ENCODE data around the gene LRRC46.

DNA sequence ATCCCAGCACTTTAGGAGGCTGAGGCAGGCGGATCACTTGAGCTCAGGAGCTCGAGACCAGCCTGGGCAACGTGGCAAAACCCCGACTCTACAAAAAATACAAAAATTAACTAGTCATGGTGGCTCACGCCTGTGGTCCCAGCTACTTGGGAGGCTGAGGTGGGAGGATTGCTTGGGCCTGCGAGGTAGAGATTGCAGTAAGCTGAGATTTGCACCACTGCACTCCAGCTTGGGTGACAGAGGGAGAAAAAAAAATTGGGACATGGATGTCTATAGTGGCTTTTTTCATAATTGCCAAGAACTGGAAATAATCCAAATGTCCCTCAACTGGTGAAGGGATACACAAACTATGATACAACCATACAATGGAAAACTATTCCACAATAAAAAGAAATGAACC, 38.5 kb upstream of the LRRC46 start:
- TF ChIP-seq CTCF (IDR thresholded peaks at IDR 0.05; ENCODE audit: low read length) (no peak), EZH2 (optimal IDR thresholded peaks at IDR 0.05; ENCODE audit: low read depth, low read length) (no peak), EZH2phosphoT487 (IDR thresholded peaks at IDR 0.05; ENCODE audit: low read length) (no peak)

Measured in MM.1S (cell line).